Right lobe of liver (tissue), 6 donors: ENCODE data around the gene SLC12A3. TPM values are rescaled to one million over a fixed set of nuclear protein-coding genes. Genes with fewer than 3 reads are reported as not detected.
"Not testable (repeated sequence)": the region's sequence is repeated elsewhere in the genome, so short reads cannot be mapped to it uniquely, and the experiment has no call there.

Source experiments
- ATAC-seq, 4 donors: fragments of 200-7000 bp; cut with Tn5 transposase; one replicate each; pipeline ENCODE4 v1.9.1; 2020; ENCODE audit warnings: mild to moderate bottlenecking in 4 of 4, moderate library complexity in 4 of 4
- DNase-seq, 3 donors: peaks; one replicate each; pipeline ENCODE4 v3.0.0-alpha.2; 2020
- H3K27ac ChIP-seq, 3 donors: fragments of 200-600 bp; one replicate each; pipeline ENCODE4 v1.8.0; 2022
- H3K27me3 ChIP-seq, 2 donors: fragments of 200-600 bp; one replicate each; pipeline ENCODE4 v1.8.0; 2022
- H3K36me3 ChIP-seq, 4 donors: fragments of 200-600 bp; sonication (generic) in 1 of 4; one replicate each; pipeline versions ENCODE4 v1.5.1 to v1.8.0; 2017 to 2022; ENCODE audit warnings: control low read depth in 1 of 4
- H3K4me1 ChIP-seq, 4 donors: fragments of 200-600 bp; sonication (generic) in 1 of 4; one replicate each; pipeline versions ENCODE4 v1.5.1 to v1.8.0; 2017 to 2022; ENCODE audit warnings: control low read depth in 1 of 4
- H3K4me3 ChIP-seq, 3 donors: fragments of 200-600 bp; one replicate each; pipeline ENCODE4 v1.8.0; 2022
- H3K9me3 ChIP-seq, 4 donors: fragments of 200-600 bp; sonication (generic) in 1 of 4; one replicate each; pipeline versions ENCODE4 v1.5.1 to v1.8.0; 2017 to 2022; ENCODE audit warnings: control low read depth in 1 of 4
- CTCF ChIP-seq, 4 donors: fragments of 200-600 bp in 3 of 4; fragments of 450-650 bp in 1 of 4; IDR thresholded peaks; one replicate each; pipeline versions ENCODE4 v1.5.1 to v1.8.0; 2016 to 2022; ENCODE audit warnings: antibody characterized with exemption in 4 of 4, mild to moderate bottlenecking in 2 of 4
- POLR2A ChIP-seq: fragments of 450-650 bp; IDR thresholded peaks from one replicate; pipeline ENCODE4 v1.6.1; 2017; ENCODE audit warnings: antibody characterized with exemption, mild to moderate bottlenecking
- WGBS: methylation state at CpG from one replicate; pipeline ENCODE4 v1.1.6; 2018; ENCODE audit warnings: low coverage, low lambda C conversion rate; ENCODE audit not compliant: insufficient coverage; ENCODE audit errors: missing lambda C conversion rate; 5-methylcytosine and 5-hydroxymethylcytosine counted together
- intact Hi-C, 2 donors: fragments of 100-400 bp; cut with DNase I; formaldehyde crosslinking; loops; one replicate each; pipeline versions ENCODE4 v1.11.2 to v1.14.1; 2022
- total RNA-seq, 6 experiments: library from RNA; depleted of rRNA in 2 of 6; stranded (reverse); fragments of >200 nt in 2 of 6; fragmentation: NEBNext Ultra II Directional in 3 of 6; extraction: Animal tissue kit (Norgen Biotek cat#: 25700) in 3 of 6; gene quantifications; one replicate each; pipeline versions ENCODE4 v1.1.0 to v1.2.4, GENCODE V29; 2016 to 2023
- donor health status: DM: no; HTN: yes; CAD: no.
- donor health status: DM: no; HTN: no; CAD: no.
- donor health status: DM: no; HTN: no; CAD: no.
- donor health status: DM: no; HTN: yes; CAD: no.
- donor health status: DM: no; HTN: yes; CAD: no.

Gene SLC12A3
- total RNA-seq, 6 experiments from 2014 or later: not detected

DNA sequence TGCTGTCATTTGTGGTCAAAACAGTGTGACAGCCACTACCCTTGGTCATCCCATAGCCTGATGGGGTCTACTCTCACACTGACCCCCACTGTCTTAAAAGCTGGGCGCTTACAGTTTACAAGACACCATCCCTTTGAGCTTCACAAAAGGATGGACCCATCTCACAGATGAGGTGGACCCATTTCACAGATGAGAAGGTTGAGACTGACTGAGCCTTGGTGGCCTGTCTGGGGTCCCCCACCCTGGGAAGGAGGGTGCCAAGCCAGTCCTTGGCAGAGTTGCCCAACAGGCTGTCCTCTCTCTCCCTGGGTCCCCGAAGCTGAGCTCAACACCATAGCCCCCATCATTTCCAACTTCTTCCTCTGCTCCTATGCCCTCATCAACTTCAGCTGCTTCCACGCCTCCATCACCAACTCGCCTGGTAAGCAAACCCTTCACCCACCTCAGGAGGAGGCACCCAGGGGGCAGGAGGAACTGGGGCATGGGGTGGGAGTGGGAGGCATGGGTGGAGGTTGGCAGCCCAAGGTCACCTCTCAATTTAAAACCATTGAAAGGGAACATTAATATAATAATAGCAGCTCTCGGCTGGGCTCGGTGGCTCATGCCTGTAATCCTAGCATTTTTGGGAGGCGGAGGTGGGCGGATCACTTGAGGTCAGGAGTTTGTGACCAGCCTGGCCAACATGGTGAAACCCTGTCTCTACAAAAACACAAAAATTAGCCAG lies 17.2 kb downstream of the SLC12A3 start:
- intact Hi-C loops: no loop called here
- Histone ChIP-seq H3K4me1 (no peaks in the 10 kb centered on the region), H3K4me3 (no peak overlapping the region), H3K27me3 (no peaks in the 10 kb centered on the region), H3K36me3 (no peaks in the 10 kb centered on the region), H3K9me3 (no peaks in the 10 kb centered on the region), H3K27ac (no peak overlapping the region)
- TF ChIP-seq CTCF (IDR thresholded peaks at IDR 0.05) (no peak), POLR2A (no peak)
- 64% methylated on average over 3 of the region's 8 CpGs for WGBS
- DNase-seq (no peak), ATAC-seq (no peak)

DNA sequence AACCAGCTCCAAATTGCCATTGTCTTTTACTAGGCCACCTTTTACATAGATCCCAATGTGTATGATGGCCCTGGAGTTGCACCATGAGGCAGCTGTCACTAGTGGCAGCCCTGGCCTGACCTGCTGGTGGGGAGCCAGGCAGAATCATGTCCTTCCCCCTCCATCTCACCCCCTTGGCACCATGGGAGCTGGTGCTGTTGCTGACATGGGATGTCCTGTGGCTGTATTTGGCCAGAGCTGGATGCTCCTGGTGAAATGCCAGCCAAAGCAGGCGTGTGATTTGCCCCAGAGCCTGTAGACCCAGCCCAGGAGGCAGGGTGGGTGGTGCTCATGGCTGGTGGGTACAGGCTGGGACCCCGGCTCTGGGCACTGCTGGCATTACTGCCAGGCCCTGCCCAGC lies 18.6 kb downstream of the SLC12A3 start:
- Histone ChIP-seq H3K9me3 (no peaks in the 10 kb centered on the region), H3K27ac (no peak overlapping the region), H3K4me3 (no peak overlapping the region), H3K27me3 (no peaks in the 10 kb centered on the region), H3K4me1 (no peaks in the 10 kb centered on the region), H3K36me3 (no peaks in the 10 kb centered on the region)
- DNase-seq: no peak
- 80% methylated on average over 1 of the region's 2 CpGs for WGBS
- ATAC-seq: no peak
- TF ChIP-seq POLR2A: no peak
- no peak for TF ChIP-seq CTCF (IDR thresholded peaks at IDR 0.05)
- intact Hi-C loops: no loop called here

GRCh38 chr16:56884026-56884582 lies 19.1 kb downstream of the SLC12A3 start:
- no peak for TF ChIP-seq POLR2A
- TF ChIP-seq CTCF (IDR thresholded peaks at IDR 0.05): no peak
- H3K4me1 ChIP-seq: no peaks in the 10 kb centered on the region
- no peak for DNase-seq
- intact Hi-C loops: no loop called here
- H3K27me3 ChIP-seq: no peaks in the 10 kb centered on the region
- no peak overlapping the region for H3K27ac ChIP-seq
- no peak overlapping the region for H3K4me3 ChIP-seq
- WGBS: 88% methylated on average over 5 of the region's 14 CpGs
- H3K9me3 ChIP-seq: no peaks in the 10 kb centered on the region
- ATAC-seq: no peak
- no peaks in the 10 kb centered on the region for H3K36me3 ChIP-seq

DNA sequence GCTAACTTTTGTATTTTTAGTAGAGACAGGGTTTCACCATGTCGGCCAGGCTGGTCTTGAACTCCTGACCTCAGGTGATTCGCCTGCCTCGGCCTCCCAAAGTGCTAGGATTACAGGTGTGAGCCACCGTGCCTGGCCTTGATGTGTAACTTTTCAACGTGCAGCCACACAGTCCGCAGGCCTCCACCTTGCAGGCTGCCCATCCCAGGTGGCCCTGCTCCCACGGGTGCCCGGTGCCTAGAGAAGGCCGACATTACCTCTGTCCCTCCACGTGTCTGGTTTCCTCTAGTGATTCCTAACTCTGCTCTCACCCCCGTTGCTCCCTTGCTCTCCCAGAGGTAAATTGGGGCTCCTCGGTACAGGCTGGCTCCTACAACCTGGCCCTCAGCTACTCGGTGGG lies 19.9 kb downstream of the SLC12A3 start:
- H3K27ac ChIP-seq, H3K4me1 ChIP-seq, H3K36me3 ChIP-seq, ATAC-seq, H3K4me3 ChIP-seq, DNase-seq, intact Hi-C loops, H3K9me3 ChIP-seq, H3K27me3 ChIP-seq: not testable (repeated sequence)
- WGBS: 100% methylated on average over 1 of the region's 13 CpGs

GRCh38 chr16:56885446-56886162 lies 20.6 kb downstream of the SLC12A3 start:
- ATAC-seq: peak in 3 of 4 donors; percentile 57 to 90 (median 58)
- WGBS: no CpG with 5 or more reads among the region's 9 CpGs

More at GRCh38 chr16:56885446-56886162, 20.6 kb downstream of the SLC12A3 start:
- TF ChIP-seq POLR2A (no peak), CTCF (IDR thresholded peaks at IDR 0.05) (no peak)
- intact Hi-C loops: no loop called here
- Histone ChIP-seq H3K4me1 (no peaks in the 10 kb centered on the region), H3K36me3 (no peaks in the 10 kb centered on the region), H3K4me3 (no peak overlapping the region), H3K9me3 (no peaks in the 10 kb centered on the region), H3K27ac (no peak overlapping the region), H3K27me3 (no peaks in the 10 kb centered on the region)
- DNase-seq: peak in 1 of 3 donors; percentile 55
